ENCODE measurements around the gene FLRT1. TPM values are rescaled to one million over a fixed set of nuclear protein-coding genes. Genes with fewer than 3 reads are reported as not detected.

FLRT1 gene
- total and polyA plus RNA-seq, 2 of the 13 experiments (the other 11 are each of a cell fraction or from before 2014, with no cell fraction given), result 0.02 to 0.08 TPM

DNA sequence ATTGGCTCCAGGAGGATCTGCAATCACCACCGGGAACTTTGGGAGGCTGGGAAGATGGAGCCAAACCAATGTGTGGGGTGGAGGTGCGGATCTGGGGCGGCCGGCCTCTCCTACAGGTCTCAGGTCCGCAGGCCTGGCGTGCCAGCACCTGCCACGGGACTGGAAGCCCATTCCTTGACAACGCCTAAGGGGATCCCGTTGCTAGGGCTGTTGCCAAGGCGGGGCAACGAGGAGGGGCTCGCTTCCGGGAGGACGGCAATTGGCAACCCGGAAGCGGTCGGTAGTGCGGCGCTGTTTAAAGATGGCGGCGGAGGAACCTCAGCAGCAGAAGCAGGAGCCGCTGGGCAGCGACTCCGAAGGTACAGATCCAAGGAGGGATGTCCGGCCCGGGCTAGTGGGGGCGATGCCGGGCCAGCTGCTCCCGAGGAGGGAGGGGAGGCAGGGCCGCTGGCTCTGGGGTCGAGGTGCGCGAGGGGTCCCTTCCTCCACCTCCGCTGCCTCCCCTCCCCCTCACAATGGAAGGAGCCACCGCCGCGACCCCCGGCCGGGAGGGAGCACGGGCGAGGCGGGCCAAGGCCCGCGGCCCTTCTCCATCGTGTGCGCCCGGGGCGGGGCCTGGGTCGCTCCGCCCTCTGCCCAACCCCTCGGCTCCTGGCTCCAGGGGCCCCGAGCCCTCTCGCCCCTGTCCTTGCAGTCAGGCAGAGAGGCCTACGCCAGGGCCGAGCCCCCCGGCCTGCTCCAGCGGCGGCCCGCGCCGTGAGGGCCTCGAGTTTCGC lies 49.4 kb upstream of the FLRT1 start, which contains the start of gene OTUB1 (continued):
- TF ChIP-seq ZC3H4 (CRISPR knock-in tag; IDR thresholded peaks at IDR 0.05; ENCODE audit: borderline replicate concordance), result no peak
- TF ChIP-seq ZNF143 (CRISPR knock-in tag; IDR thresholded peaks at IDR 0.05), result 0 out of 2 replicates have a peak, but pooled peaks have one; percentile 38
- TF ChIP-seq GTF3A (CRISPR knock-in tag; conservative IDR thresholded peaks at IDR 0.05), result 0 out of 2 replicates have a peak, but pooled peaks have one; percentile 10
- TF ChIP-seq GFI1 (CRISPR knock-in tag; IDR thresholded peaks at IDR 0.05; ENCODE audit: borderline replicate concordance), result 0 out of 2 replicates have a peak, but pooled peaks have one; percentile 58
- TF ChIP-seq MAFG (CRISPR knock-in tag; IDR thresholded peaks at IDR 0.05), result no peak
- no peak for TF ChIP-seq PAF1 (CRISPR knock-in tag; IDR thresholded peaks at IDR 0.05)
- TF ChIP-seq ZNF562 (CRISPR knock-in tag; IDR thresholded peaks at IDR 0.05; ENCODE audit: borderline replicate concordance), result no peak
- no peak for TF ChIP-seq ZNF589 (CRISPR knock-in tag; conservative IDR thresholded peaks at IDR 0.05)
- TF ChIP-seq NCOR1 (IDR thresholded peaks at IDR 0.05; ENCODE audit: borderline replicate concordance, low read length), result no peak
- TF ChIP-seq ZNF441 (CRISPR knock-in tag; IDR thresholded peaks at IDR 0.05; ENCODE audit: borderline replicate concordance), result no peak; the same call in 1 of the 2 replicates

DNA sequence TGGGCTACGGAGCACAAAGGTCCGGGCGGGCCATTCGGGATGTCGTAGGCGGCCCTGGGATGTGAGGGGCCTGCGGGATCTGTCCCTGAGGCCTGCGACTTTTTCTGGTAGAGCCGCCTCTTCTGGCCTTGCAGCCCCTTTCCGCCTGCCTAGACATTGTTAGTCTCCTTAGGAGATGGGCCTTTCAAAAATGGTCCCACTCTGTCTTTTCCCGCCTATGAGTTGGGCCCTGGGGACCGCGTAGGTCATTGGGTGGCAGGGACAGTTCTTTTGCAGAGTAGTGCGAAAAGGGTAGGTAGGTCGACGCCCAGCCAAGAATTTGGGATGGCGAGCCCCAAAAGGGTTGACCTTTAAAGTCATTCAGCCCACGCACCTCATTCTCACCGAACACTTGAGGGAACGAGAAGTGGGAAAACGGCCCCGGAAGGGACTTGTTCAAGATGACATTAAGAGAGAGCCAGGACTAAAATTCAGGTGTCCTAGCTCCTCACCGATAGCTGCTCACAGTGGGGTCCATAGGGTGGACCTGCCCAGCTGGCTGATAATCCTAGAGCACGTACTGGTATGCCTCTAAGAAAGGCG lies 48.7 kb upstream of the FLRT1 start:
- Histone ChIP-seq H3K79me2 (ENCODE audit: insufficient read depth, low read length) (peaks cover 23% of the 10 kb centered on the region), H3K36me3 (replicated peaks in 1 of 2; ENCODE audit: control insufficient read depth in 1 of 2, insufficient read depth in 2 of 2, low read length in 2 of 2) (peaks cover 3 to 23% of the 10 kb centered on the region in 2 experiments; a peak in 4 of 5 replicates), H3K9ac (ENCODE audit: insufficient read depth, low read depth, low read length) (peak overlapping the region; percentile 95), H3K4me2 (ENCODE audit: low read depth, low read length) (peak overlapping the region; percentile 70), H3K9me3 (ENCODE audit: low read length) (no peaks in the 10 kb centered on the region), H4K20me1 (ENCODE audit: insufficient read depth, low read length) (no peaks in the 10 kb centered on the region), H3K4me1 (ENCODE audit: insufficient read depth, low read length) (peaks cover 19% of the 10 kb centered on the region), H2AFZ (ENCODE audit: low read length) (no peak overlapping the region), H3K4me3 (replicated peaks in 1 of 3; ENCODE audit: insufficient read depth in 1 of 3, low read depth in 2 of 3, low read length in 3 of 3) (peak overlapping the region; percentile 87 to 97 (median 95)), H3K27ac (ENCODE audit: extremely low read length, insufficient read depth, low read length) (peak overlapping the region; percentile 89), H3K27me3 (ENCODE audit: control insufficient read depth in 1 of 2, insufficient read depth in 2 of 2, low read length in 2 of 2) (no peaks in the 10 kb centered on the region)
- TSS peak; percentile 79 for BruUV-seq (replicated peaks)
- FAIRE-seq, result no peak
- intact Hi-C loops (cut with micrococcal nuclease; ENCODE audit: unreplicated experiment) (no loop called here), in situ Hi-C loops (cut with HindIII; ENCODE audit: extremely low pct_ligation_motif_present, low pct_unique_long_range_greater_than_20kb) (no loop called here)
- ChIA-PET POLR2A (interaction anchor here (0.7 to 3.1 kb wide), 2 partner anchors 13 to 20 kb away, joined by 3 to 12 read pairs; partner anchors contain the start of gene COX8A), CTCF (ENCODE audit: low intra/inter-chr PET ratio, low total read pairs) (no interaction called here)
- WGBS (ENCODE audit: low lambda C conversion rate), result 2% methylated on average over 14 of the region's 25 CpGs
- DNase-seq (ENCODE audit: low spot score), result no peak
- no peak for ATAC-seq
- no peak for TF ChIP-seq BCL3 (CRISPR knock-in tag; IDR thresholded peaks at IDR 0.05)
- no peak for TF ChIP-seq MAFG (CRISPR knock-in tag; IDR thresholded peaks at IDR 0.05)
- TF ChIP-seq SOX6 (IDR thresholded peaks at IDR 0.05), result no peak
- 0 out of 2 replicates have a peak, but pooled peaks have one; percentile 1 for TF ChIP-seq SOX6 (CRISPR knock-in tag; IDR thresholded peaks at IDR 0.05)
- TF ChIP-seq ZFP82 (CRISPR knock-in tag; IDR thresholded peaks at IDR 0.05; ENCODE audit: borderline replicate concordance), result peak; percentile 67; the same call in 1 of the 2 replicates
- TF ChIP-seq SIX4 (CRISPR knock-in tag; IDR thresholded peaks at IDR 0.05), result no peak
- peak; percentile 19; the same call in 1 of the 2 replicates for TF ChIP-seq SMAD9 (CRISPR knock-in tag; IDR thresholded peaks at IDR 0.05)
- TF ChIP-seq ZNF530 (CRISPR knock-in tag; IDR thresholded peaks at IDR 0.05; ENCODE audit: low read depth), result no peak
- 0 out of 2 replicates have a peak, but pooled peaks have one; percentile 44 for TF ChIP-seq REXO4 (CRISPR knock-in tag; IDR thresholded peaks at IDR 0.05; ENCODE audit: borderline replicate concordance)
- TF ChIP-seq SNAPC2 (CRISPR knock-in tag; IDR thresholded peaks at IDR 0.05), result no peak
- TF ChIP-seq MBNL3 (CRISPR knock-in tag; conservative IDR thresholded peaks at IDR 0.05), result no peak
- no peak for TF ChIP-seq PAF1 (CRISPR knock-in tag; IDR thresholded peaks at IDR 0.05)
- no peak; the same call in 1 of the 2 replicates for TF ChIP-seq ZNF225 (CRISPR knock-in tag; IDR thresholded peaks at IDR 0.05)
- no peak for TF ChIP-seq ZNF772 (CRISPR knock-in tag; IDR thresholded peaks at IDR 0.05)
- TF ChIP-seq TAF15 (IDR thresholded peaks at IDR 0.05; ENCODE audit: low read depth, low read length, poor library complexity, severe bottlenecking), result no peak
